H1 (cell line): ENCODE measurements around the gene TPP2. TPM values are rescaled to one million over a fixed set of nuclear protein-coding genes. Genes with fewer than 3 reads are reported as not detected.

Experiments used
- BRCA1 ChIP-seq: IDR thresholded peaks from 2 replicates; pipeline ENCODE4 v1.6.1; 2012; ENCODE audit warnings: low read depth, low read length, improper control_type of control experiment
- HDAC6 ChIP-seq: IDR thresholded peaks from one replicate; pipeline ENCODE4 v1.7.1; 2012; ENCODE audit warnings: low read depth, mild to moderate bottlenecking, inconsistent platforms, low read length, moderate library complexity
- SIRT6 ChIP-seq: IDR thresholded peaks from one replicate; pipeline ENCODE4 v1.7.1; 2012; ENCODE audit warnings: low read length, inconsistent platforms
- SUZ12 ChIP-seq: fragments of 200-600 bp; sonication (generic); IDR thresholded peaks from 2 replicates; pipeline ENCODE4 v1.6.1; 2012; ENCODE audit warnings: mild to moderate bottlenecking, inconsistent platforms, low read length, moderate library complexity, mixed read lengths
- polyA plus RNA-seq, 7 experiments: library from polyadenylated mRNA; depleted of rRNA in 3 of 7; stranded (reverse) in 5 of 7; unstranded in 2 of 7; fragments of >200 nt in 5 of 7; fragments of 200-250 nt in 2 of 7; gene quantifications; 1 replicate in 5 of 7; 2 replicates in 1 of 7; 4 replicates in 1 of 7; pipeline versions ENCODE4 v1.2.1 to v1.2.3, GENCODE V29; 2011 to 2013; ENCODE audit warnings: missing spikeins in 2 of 7, mixed read lengths in 2 of 7
- total RNA-seq: library from RNA; stranded (reverse); fragmentation: NEBNext Ultra II Directional; extraction: Animal tissue kit (Norgen Biotek cat#: 25700); gene quantifications from 2 replicates; pipeline ENCODE4 v1.2.1, GENCODE V29; 2021
- TF ChIP-seq, protein P1 (sequence below): fragments of 300-600 bp; sonication (generic); IDR thresholded peaks from 2 replicates; pipeline ENCODE4 v1.7.1; 2012; ENCODE audit warnings: low read length, moderate library complexity, mild to moderate bottlenecking, inconsistent platforms; ENCODE audit not compliant: insufficient replicate concordance

TPP2 gene
- total and polyA plus RNA-seq, 2 of the 8 experiments (the other 6 are each of a cell fraction or from before 2014, with no cell fraction given), result 15.9 to 85.7 TPM

DNA sequence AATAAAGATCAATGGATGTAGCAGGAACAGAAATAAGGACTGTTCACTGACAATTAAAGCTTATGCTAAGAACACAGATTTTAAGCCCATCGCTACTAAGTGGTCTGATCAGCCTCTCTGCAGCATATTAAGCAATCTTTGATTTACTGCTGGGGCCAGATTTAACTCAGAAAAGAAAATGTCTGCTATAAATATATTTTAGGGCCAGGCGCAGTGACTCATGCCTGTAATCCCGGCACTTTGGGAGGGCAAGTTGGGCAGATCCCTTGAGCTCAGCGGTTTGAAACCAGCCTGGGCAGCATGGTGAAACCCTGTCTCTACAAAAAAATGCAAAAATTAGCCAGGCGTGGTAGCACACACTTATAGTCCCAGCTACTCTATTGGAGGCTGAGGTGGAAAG is 55.1 kb downstream of the TPP2 start (continued):
- TF ChIP-seq, protein P1, sequence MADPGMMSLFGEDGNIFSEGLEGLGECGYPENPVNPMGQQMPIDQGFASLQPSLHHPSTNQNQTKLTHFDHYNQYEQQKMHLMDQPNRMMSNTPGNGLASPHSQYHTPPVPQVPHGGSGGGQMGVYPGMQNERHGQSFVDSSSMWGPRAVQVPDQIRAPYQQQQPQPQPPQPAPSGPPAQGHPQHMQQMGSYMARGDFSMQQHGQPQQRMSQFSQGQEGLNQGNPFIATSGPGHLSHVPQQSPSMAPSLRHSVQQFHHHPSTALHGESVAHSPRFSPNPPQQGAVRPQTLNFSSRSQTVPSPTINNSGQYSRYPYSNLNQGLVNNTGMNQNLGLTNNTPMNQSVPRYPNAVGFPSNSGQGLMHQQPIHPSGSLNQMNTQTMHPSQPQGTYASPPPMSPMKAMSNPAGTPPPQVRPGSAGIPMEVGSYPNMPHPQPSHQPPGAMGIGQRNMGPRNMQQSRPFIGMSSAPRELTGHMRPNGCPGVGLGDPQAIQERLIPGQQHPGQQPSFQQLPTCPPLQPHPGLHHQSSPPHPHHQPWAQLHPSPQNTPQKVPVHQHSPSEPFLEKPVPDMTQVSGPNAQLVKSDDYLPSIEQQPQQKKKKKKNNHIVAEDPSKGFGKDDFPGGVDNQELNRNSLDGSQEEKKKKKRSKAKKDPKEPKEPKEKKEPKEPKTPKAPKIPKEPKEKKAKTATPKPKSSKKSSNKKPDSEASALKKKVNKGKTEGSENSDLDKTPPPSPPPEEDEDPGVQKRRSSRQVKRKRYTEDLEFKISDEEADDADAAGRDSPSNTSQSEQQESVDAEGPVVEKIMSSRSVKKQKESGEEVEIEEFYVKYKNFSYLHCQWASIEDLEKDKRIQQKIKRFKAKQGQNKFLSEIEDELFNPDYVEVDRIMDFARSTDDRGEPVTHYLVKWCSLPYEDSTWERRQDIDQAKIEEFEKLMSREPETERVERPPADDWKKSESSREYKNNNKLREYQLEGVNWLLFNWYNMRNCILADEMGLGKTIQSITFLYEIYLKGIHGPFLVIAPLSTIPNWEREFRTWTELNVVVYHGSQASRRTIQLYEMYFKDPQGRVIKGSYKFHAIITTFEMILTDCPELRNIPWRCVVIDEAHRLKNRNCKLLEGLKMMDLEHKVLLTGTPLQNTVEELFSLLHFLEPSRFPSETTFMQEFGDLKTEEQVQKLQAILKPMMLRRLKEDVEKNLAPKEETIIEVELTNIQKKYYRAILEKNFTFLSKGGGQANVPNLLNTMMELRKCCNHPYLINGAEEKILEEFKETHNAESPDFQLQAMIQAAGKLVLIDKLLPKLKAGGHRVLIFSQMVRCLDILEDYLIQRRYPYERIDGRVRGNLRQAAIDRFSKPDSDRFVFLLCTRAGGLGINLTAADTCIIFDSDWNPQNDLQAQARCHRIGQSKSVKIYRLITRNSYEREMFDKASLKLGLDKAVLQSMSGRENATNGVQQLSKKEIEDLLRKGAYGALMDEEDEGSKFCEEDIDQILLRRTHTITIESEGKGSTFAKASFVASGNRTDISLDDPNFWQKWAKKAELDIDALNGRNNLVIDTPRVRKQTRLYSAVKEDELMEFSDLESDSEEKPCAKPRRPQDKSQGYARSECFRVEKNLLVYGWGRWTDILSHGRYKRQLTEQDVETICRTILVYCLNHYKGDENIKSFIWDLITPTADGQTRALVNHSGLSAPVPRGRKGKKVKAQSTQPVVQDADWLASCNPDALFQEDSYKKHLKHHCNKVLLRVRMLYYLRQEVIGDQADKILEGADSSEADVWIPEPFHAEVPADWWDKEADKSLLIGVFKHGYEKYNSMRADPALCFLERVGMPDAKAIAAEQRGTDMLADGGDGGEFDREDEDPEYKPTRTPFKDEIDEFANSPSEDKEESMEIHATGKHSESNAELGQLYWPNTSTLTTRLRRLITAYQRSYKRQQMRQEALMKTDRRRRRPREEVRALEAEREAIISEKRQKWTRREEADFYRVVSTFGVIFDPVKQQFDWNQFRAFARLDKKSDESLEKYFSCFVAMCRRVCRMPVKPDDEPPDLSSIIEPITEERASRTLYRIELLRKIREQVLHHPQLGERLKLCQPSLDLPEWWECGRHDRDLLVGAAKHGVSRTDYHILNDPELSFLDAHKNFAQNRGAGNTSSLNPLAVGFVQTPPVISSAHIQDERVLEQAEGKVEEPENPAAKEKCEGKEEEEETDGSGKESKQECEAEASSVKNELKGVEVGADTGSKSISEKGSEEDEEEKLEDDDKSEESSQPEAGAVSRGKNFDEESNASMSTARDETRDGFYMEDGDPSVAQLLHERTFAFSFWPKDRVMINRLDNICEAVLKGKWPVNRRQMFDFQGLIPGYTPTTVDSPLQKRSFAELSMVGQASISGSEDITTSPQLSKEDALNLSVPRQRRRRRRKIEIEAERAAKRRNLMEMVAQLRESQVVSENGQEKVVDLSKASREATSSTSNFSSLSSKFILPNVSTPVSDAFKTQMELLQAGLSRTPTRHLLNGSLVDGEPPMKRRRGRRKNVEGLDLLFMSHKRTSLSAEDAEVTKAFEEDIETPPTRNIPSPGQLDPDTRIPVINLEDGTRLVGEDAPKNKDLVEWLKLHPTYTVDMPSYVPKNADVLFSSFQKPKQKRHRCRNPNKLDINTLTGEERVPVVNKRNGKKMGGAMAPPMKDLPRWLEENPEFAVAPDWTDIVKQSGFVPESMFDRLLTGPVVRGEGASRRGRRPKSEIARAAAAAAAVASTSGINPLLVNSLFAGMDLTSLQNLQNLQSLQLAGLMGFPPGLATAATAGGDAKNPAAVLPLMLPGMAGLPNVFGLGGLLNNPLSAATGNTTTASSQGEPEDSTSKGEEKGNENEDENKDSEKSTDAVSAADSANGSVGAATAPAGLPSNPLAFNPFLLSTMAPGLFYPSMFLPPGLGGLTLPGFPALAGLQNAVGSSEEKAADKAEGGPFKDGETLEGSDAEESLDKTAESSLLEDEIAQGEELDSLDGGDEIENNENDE, result no peak
- TF ChIP-seq SUZ12, result no peak
- no peak for TF ChIP-seq BRCA1
- no peak for TF ChIP-seq HDAC6
- TF ChIP-seq SIRT6, result no peak
